Activated naive CD8-positive, alpha-beta T cell treated with anti-CD3 and anti-CD28 coated beads, Interleukin-2, amount 50 U/mL, for 16 hours (primary cell): ENCODE results near the gene GABRB1.
"Not testable (repeated sequence)": the region's sequence is repeated elsewhere in the genome, so short reads cannot be mapped to it uniquely, and the experiment has no call there.

Experiments
- DNase-seq: peaks from one replicate; pipeline ENCODE4 v3.0.0-alpha.2; 2020; ENCODE audit warnings: low read depth, low spot score

The GABRB1 gene

DNA sequence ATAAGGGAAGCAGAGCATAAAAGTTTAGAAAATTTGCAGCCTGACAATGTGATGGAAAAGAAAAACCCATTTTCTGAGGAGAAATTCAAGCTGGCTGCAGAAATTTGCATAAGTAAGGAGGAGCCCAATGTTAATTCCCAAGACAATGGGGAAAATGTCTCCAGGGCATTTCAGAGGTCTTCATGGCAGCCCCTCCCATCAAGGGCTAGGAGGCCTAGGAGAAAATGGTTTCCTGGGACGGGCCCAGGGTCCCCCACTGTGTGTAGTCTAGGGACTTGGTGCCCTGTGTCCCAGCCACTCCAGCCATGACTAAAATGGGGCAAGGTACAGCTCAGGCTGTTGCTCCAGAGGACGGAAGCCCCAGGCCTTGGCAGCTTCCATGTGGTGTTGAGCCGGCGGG lies 259.5 kb downstream of the GABRB1 start:
- DNase-seq: not testable (repeated sequence)

DNA sequence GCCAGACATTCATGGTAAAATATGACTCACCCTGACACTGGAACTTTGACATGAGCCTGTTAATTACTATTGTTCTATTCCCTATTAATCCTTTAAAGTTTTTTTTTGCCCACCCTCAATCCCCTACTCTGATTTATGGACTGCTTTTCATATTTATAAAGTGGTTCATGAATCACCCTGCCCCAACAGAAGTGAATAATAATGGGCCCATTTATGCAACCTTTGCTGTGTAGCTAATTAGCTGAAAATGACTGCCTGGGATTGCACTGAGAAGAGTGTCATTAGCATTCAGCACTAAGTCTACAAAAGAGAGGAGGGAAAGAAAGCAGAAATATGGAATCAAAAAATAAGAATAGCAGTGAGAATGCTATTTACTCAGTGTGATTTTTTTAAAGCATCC lies 277.8 kb downstream of the GABRB1 start:
- DNase-seq: no peak

DNA sequence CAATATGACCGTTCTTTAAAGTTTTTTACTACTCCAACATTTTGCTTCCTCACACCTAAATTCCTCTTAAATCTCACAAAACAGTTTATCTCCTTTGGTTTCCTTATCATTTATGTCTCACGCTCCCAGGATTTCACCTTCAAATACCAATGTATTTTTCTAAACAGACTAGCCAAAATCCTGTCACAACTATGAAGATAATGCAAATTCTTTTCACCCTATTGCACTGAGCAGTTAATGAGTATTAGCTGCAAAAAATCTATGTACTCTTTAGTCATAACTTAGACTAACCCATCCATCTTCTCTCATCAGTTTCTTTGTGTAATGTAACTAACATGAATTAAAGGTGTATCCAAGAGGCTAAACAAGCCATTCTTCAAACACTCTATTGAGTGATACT lies 280.8 kb downstream of the GABRB1 start:
- DNase-seq: no peak

DNA sequence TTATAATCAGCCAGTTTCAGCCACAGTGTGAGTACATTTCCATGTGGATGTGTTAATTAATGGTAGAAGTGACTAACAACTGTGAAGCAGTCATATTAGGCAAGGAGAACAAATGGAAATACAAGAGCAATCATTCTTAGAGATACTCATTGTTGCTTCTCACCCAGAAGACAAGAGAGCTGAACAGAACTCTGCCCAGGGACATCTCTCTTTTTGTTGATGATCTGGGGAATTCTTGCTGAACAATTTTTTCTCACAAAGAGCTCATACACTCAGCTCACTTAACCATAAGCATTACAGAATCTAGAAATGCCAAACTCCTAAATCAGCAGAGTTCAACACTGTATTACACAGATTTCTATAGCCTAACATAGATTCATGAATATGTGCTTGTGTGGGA lies 282.0 kb downstream of the GABRB1 start:
- no peak for DNase-seq

DNA sequence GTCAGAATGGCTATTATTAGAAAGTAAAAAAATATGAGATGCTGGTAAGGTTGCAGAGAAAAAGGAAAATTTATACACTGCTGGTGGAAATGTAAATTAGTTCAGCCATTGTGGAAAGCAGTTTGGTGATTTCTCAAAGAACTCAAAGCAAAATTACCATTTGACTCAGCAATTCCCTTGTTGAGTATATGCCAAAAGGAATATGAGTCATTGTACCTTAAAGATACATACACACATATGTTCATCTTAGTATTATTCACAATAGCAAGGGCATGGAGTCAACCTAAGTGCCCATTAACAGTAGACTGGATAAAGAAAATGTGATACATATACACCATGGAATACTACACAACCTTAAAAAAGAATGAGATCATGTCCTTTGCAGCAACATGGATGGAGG lies 284.0 kb downstream of the GABRB1 start:
- DNase-seq: no peak

DNA sequence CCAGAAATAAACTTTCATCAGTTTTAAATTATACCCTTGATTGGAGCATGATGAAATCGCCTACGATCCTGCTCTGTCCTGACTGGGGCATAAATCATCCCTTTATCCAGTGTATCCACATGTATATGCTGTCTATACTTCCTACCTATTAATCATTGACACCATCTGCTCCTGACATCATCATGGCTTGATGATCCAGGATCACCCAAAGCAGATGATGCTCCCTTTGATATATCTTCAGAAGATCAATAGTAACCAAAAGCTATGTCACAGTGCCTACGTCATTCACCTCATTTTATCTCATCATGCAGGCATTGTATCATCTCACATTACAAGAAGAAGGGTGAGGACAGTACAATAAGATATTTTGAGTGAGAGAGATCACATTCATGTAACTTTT lies 294.7 kb downstream of the GABRB1 start:
- no peak for DNase-seq

DNA sequence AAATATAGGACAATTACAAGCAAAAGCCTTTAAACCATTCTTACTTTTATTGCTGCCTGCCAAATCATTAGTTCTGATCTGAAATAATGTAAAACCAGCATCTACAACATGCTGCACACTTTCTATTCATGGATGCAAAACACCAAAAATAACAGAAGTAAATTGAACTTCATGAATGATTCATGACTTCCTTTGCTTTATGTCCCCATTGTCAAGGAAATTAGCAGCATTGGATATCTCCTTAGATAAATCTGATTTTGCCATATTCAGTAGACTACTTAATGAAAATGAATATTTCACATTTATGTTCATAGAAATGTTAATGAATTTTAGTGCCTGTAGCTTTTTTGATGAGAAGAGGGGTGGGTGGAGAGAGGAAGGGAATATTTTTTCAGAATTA lies 299.5 kb downstream of the GABRB1 start:
- no peak for DNase-seq

DNA sequence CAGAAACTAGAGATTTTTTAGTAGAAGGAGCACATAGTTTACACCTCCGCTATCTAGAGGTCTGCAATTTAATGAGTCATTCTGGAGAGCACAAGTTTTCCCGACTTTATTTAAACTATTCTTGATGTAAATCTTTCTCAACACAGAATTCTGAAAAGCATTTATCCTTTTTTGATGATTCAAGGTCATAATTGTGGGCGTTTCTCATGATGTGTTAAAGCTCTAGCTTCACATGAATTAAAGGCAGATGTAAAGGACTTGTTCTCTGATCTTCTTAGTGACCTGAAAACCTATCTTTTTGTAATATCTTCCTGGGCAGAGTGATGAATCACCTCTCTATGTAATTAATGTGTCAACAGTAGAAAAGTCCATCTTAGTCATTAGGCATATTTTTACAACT lies 303.3 kb downstream of the GABRB1 start:
- DNase-seq: no peak

DNA sequence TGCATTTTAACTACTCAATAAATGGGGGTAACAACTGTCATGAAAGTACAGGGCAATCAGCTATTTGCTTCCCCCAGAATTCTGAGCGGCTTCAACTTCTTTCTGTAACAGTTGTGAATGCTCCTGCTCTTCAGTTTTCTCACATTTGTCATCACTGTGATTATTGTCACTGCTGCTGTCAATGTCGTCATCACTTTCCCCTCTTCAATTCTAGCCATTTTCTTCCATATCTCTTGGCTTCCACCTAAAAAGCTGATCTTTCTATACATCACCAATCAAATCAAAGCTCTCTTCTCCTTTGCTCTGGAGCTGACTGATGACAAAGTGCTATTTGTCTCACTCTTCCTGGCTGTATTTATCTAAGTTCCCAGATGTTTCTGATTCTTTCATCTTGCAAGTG lies 306.5 kb downstream of the GABRB1 start:
- no peak for DNase-seq

DNA sequence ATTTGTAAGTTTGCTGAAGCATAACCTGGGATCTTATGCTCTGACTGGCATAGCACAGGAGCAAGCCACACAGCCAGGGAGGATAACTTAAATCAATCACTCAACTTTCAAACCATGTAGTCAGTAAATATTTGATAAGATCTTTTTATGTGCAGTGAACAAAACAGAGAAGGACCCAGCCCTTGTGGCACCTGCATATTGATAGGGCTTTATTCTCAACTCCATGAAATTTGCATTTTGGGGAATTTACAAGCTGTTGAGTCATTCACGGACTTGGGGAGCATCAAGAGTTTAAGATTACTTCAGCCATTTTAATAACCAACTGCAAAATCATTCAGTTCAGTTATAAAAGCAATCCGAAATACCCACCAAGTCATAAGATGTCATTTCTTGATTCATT lies 309.5 kb downstream of the GABRB1 start:
- DNase-seq: no peak

DNA sequence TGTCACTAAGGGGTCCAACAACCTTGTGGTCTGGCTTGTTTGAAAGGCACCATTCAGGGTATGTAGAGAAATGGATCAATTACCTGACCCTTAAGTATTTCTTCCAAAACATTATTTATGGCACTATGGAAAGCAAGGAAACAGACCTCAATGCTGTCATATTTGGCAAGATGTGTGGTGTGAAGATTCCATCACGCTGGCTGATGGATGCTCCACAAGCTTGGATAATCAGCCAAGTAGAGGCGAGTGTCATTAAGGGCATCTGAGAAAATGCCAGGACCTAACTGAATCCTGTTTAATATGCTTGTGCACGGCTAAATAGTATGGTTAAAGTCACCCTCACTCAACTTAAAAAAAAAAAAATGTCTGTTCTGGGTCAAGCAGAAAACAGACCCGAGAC lies 311.4 kb downstream of the GABRB1 start:
- DNase-seq: no peak

DNA sequence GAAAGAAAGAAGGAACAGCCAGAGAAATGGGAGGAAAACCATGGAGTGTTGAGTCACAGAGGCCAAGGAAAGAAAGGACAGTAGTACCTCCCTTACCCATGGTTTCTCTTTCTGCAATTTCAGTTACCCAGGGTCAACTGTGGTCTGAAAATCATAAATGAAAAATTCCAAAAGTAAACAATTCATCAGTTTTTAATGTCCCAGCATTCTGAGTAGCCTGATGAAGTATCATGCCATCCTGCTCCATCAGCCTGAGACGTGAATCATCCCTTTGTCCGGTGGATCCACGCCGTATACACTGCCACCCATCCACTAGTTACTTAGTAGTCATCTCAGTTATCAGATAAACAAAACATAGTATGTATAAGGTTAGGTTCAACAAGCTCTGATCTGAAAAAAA lies 318.0 kb downstream of the GABRB1 start:
- DNase-seq: no peak

DNA sequence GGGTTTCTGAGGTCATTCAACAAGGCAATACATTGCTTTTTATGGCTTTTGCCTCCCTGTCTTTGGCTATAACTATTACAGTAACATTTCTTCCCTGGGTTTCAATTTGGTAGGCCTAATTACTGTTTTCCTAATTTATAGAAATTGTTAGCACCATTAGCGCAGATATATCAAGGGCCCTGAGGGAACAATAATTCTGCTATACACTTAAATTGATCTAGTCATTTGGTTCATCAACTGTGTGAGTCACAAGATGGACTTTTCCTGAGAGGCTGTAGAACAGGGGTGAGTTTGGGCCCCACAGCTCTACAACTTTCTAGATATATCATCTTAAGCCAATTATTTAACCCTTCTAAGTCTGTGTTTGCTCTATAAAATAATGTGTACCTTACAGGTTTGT lies 324.2 kb downstream of the GABRB1 start:
- DNase-seq: no peak

DNA sequence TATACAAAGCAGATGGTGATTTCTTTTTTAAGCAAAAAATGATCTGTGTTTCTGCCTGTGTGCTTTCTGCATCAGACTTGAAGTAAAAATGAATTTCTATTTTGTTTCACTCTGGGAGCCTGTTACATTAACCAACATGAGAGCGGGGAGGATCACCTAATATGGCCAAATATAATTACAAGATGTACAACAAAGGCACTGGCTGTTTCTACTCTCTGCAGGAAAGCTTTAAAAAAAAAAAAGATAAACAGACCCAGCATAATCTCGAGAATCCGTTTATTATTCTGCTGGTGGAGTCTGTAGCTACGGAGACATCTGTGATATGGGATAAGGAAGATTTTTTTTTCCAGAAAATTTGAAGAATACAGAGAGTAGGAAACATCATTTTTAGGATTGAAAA lies 328.5 kb downstream of the GABRB1 start:
- DNase-seq: no peak

DNA sequence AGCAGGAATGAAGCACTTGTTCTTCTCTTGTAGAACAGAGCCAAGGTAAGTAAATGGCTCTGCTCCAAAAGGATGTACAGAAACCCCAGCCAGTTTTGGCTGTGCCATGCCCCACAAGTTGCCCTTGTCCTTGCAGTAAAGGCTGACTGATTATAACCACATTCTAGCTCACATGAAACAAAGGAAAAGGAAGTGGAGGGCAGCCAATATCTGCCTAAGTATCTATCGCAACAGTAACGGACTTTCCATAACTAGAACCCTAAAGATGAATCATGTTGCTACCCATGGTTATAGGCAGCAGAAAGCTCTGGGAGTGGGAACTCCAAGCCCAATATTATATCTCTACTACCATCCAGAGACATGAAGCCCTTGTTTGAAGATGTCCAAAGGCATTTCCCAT lies 336.4 kb downstream of the GABRB1 start:
- no peak for DNase-seq

DNA sequence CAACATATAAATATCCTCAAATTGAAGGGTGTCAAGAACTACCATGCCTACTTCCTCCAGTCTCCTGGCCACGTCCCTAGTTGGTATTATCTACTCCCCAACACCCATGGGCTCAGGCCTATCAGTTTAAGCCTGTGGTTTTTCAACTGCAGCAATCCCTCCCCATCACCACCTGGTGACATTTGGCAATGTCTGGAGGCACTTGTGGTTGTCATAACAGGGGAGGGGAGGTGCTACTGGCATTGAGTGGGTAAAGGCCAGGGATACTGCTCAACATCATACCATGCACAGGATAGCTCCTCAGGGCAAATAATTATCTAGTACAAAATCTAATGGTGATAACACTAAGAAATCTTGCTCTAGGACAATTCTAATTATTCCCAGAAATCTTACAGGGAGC lies 336.8 kb downstream of the GABRB1 start:
- no peak for DNase-seq

DNA sequence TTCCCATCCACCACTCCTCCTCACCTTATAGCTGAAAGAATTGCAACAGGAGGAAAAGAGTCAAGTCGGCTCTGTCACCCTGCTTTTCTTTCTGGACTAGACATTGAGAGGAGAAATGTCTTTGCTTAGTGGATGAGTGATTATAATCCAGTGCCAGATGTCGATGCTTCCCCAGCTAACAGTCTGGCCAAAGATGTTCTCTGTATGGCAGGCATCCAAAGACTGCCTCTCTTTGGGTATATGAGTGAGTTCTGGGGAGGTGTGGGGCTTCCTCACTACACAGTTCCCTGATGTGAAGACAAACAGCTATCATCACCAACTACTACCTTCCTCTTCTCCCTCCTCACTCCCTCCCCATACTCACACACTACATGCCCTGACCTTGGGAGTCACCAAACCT lies 341.2 kb downstream of the GABRB1 start:
- DNase-seq: no peak

DNA sequence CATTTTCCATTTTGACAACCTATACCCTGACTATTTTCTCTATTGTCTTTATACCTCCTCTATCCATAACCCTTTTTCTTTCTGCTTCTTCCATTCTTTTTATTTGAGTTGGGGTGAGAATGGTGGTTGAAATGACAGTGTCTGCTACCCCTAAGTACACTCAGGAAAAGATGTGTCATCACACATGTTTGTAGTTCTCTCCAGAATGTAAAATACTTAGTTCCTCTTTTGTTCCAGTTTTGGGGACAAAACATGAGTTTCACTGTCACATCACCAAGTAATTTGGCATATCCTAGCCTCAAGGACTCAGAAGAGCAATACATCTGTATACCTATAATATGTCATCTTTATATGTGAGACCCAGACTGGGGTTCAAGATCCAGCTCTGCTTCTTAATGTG lies 341.8 kb downstream of the GABRB1 start:
- no peak for DNase-seq

DNA sequence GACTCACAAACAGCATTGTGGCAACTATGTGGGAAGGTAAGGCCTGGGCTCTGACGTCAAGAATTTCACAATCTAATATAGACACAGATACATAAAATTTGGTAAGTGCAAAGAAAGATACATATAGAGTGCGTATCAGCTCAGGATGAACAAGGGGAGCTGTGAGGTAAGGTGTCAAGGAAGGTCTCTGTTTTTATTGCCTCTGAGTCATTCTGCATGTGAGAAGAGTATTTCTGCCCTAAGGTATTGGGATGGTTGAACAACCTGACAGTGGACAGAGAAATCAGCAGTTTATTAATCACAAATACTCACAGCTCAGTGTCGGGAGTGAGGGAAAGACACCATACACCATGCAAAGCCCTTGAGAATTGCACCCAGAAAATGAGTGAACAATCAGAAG lies 342.3 kb downstream of the GABRB1 start:
- no peak for DNase-seq

DNA sequence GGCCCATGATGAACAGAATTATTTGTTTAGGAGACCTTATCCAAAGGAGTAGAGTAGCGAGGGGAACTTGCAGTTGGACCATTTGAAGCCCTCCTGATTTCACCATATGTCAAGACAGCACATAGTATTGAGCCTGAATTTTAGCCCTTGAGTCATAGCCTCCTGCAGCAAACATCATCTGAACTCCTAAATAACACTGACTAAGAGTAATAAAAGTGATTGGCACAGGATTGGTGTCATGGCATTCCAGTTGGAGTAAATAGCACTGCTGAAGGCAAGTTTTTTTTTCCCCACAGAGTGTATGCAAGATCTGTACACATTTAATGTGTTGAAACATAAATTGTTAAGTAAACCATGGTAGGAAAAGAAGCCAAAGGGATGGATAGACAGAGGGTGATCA lies 343.1 kb downstream of the GABRB1 start:
- DNase-seq: no peak

DNA sequence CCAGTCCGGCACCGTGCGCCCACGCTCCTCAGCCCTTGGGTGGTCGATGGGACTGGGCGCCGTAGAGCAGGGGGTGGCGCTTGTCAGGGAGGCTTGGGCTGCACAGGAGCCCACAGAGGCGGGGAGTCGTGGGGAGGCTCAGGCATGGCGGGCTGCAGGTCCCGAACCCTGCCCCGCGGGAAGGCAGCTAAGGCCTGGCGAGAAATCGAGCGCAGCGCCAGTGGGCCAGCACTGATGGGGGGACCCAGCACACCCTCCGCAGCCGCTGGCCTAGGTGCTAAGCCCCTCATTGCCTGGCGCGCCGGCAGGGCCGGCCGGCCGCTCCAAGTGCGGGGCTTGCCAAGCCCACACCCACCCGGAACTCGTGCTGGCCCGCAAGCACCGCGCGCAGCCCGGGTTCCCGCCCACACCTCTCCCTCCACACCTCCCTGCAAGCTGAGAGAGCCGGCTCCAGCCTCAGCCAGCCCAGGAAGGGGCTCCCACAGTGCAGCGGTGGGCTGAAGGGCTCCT lies 346.7 kb downstream of the GABRB1 start:
- not testable (repeated sequence) for DNase-seq

DNA sequence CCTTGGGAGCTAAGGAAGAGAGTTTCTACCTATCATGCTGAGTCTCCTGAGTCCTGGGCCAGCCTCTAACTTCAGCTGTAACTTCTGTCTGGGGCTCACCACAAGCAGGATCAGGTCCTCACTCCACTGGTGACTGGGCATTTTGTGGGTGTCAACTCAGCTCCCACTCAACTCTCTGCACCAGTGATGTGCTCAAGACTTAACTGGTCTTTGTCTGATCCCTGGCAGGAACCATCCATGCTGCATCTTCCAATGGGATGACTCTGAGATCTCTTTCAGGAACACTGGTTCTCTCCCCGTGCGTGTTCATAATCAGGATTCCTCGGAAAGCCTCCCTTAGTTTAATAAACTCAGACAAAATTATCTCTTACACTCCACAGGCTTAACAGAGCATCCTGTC lies 349.8 kb downstream of the GABRB1 start:
- no peak for DNase-seq

DNA sequence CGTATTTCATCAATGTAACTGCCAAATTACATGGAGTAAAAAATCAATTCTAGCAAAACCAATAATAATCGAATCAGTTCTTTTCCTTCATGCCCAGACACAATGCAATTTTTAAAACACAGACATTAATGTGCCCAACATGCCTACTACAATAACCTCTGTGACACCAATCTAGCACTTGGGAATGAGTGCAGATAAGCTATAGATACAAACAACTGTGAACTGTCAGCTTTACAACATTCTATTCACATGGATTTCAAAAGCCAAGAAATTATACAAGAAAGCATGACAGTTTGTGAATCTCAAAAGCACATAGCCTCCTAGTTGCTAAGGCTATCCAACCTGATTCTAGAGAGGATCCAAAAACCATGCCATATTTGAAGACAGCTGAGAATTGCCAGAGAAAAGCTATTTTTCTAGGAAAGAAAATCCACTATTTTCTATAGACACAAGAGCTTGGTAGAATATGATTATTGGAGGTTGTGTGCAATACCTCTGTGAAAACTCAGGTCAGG lies 351.5 kb downstream of the GABRB1 start:
- no peak for DNase-seq

DNA sequence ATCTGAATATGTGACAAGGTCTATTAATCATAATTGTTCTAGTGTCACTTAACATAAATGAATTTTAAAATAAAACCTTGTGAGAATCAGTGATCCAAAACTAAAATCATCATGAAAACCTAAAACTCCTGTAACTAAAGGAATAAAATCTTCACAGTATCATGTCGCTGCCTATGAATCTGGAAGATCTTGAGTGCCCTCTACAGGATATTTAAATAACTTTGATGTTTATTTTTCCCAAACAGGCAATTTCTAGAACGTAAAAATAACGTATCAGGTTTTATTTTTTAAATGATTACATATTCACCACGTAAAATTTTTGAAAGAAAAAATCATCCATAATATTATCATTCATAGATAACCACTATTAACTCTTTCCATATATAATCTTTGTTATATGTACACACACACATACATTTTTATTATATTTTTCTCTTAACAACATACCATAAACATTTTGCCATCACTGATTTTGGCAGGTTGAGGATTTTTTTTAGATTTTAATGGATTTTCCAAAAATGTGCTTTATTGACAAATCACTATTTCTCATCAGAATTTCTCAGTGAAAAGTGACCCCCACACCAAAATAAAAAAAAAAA lies 352.6 kb downstream of the GABRB1 start:
- no peak for DNase-seq
